ENCODE data around the gene CCL5.

DNA sequence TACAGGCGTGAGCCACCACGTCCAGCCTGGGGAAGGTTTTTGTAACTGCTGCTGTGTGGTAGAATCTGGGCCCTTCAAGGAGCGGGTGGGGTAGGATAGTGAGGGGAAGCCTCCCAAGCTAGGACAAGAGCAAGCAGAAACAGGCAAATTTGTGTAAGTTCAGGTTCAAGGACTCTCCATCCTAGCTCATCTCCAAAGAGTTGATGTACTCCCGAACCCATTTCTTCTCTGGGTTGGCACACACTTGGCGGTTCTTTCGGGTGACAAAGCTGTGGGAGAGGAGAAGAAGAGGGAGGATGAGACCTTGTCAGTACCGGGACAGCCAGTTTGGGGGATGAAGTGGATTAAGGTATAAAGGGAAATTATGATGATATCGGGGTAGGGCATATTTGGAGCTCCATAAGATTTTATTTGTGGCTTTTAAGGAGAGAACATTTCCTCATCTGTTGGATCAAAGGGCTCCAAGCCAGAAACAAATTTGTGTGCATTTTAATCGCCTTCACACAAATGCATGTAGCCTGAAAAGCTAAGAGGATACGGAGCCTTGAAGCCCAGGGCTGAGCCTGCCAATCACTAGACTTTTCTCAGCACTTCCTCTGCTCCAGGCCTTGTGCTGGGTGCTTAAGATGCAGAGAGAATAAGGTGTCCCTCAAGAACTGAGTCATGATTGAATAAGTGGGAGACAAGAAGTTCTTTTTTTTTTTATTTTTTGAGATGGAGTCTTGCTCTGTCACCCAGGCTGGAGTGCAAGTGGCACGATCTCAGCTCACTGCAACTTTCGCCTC, 7.8 kb downstream of the CCL5 start:
- TF ChIP-seq POLR2A (IDR thresholded peaks at IDR 0.05; ENCODE audit: low read depth, low read length) (no peak), CTCF (IDR thresholded peaks at IDR 0.05; ENCODE audit: extremely low read depth in 1 of 2, insufficient read depth in 1 of 2, low read depth in 1 of 2, low read length in 2 of 2) (no peak), POLR2AphosphoS5 (IDR thresholded peaks at IDR 0.05; ENCODE audit: insufficient read depth, low read depth, low read length) (no peak), EZH2 (IDR thresholded peaks at IDR 0.05; ENCODE audit: borderline replicate concordance, low read depth, low read length, severe bottlenecking) (no peak), JUN (IDR thresholded peaks at IDR 0.05; ENCODE audit: borderline replicate concordance, insufficient read depth, insufficient read length, low read depth) (no peak), GATA2 (IDR thresholded peaks at IDR 0.05; ENCODE audit: insufficient read depth, insufficient read length, low read depth, low read length) (no peak)

Data from endothelial cell of umbilical vein (primary cell).